ENCODE measurements around the gene GRAP. TPM values are rescaled to one million over a fixed set of nuclear protein-coding genes. Genes with fewer than 3 reads are reported as not detected.

The GRAP gene
- polyA plus RNA-seq, 4 donors = 5.2 to 7.2 (median 6.3) TPM

GRCh38 chr17:18987862-18988545 is 58.8 kb downstream of the GRAP start:
- DNase-seq (ENCODE audit: low read depth in 4 of 4, low spot score in 2 of 4) = no peak

- DNase-seq (ENCODE audit: low read depth in 4 of 4, low spot score in 2 of 4) = no peak
Measured at GRCh38 chr17:18987230-18987610, 59.5 kb downstream of the GRAP start.

GRCh38 chr17:18986541-18987229 is 60.1 kb downstream of the GRAP start:
- no peak for DNase-seq (ENCODE audit: low read depth in 4 of 4, low spot score in 2 of 4)

GRCh38 chr17:18985475-18985874 is 61.3 kb downstream of the GRAP start:
- no peak for DNase-seq (ENCODE audit: low read depth in 4 of 4, low spot score in 2 of 4)

DNA sequence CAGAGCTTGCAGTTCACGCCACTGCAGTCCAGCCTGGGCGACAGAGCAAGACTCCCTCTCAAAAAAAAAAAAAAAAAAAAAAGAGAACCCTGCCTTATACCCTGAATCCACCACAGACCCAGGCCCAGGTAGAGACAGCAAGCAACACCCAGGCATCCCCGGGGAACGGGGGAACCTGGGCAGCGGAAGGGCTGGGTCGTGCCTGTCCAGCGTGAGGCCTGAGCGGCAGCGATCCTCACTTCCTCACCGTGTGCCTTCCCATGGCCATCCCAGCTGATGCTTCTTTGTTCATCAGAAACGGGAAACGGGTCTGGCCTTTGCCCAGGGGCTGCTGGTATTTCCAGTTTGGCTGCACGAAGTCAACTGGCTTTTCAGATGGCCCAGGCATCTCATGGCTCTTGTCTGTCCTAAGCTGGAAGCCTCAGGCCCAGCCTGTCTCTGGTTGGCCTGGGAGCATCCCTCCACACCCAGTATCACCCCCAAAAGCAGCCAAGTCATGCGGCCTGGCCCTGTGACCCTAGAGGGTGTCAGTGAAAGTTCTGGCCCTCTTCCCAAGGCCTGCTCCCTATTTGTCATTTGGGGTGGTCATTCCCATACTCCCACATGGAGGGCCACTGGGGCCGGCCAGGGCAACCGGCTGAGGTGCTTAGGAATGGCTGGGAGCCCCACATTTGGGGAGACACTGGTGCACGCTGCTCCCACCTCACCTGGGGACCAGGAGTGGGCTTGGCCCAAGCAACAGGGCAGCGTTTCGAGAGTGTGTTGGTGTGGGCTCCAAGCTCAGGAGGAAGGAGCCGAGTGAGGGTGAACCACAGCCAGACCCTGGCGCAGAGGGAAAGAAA is 62.3 kb downstream of the GRAP start:
- no peak for DNase-seq (ENCODE audit: low read depth in 4 of 4, low spot score in 2 of 4)

DNA sequence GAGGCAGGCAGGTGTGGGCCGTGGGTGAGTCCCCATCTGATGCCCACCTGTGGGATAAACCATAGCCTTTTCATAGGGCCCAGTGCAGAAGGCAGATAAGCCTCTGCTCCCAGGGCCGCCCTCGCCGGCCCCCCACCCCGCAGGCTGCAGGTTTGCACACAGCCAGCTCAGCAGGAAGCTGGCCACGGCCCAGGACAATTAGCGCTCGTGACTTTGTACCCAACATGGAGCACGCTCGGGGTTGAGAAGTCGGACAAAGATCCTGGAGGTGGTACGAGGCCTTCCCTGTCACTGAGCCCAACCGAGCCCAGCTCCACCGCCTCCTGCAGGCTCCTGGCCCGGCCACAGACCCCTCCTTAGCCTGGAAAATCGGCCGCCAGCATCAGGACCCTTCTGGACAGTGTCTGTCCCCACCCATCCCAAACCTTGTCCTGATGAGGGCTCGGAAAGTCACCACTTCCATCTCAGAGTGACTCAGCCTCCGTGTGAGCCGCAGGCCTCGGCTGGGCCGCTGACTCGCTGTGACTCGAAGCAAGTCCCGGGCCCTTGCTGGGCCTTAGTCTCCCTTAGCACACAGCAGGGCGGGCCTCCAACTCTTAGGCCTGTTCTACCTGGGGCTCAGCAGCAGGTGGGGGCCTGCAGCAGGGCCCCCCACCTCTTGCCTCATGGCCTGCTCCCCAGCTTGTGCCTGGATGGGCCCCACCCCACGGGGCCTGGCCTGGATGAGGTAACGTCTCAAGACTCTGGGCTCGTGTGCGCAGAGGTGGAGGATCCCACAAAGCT is 64.9 kb downstream of the GRAP start:
- DNase-seq (ENCODE audit: low read depth in 4 of 4, low spot score in 2 of 4) = no peak

GRCh38 chr17:18981335-18981641 is 65.5 kb downstream of the GRAP start:
- no peak for DNase-seq (ENCODE audit: low read depth in 4 of 4, low spot score in 2 of 4)

DNA sequence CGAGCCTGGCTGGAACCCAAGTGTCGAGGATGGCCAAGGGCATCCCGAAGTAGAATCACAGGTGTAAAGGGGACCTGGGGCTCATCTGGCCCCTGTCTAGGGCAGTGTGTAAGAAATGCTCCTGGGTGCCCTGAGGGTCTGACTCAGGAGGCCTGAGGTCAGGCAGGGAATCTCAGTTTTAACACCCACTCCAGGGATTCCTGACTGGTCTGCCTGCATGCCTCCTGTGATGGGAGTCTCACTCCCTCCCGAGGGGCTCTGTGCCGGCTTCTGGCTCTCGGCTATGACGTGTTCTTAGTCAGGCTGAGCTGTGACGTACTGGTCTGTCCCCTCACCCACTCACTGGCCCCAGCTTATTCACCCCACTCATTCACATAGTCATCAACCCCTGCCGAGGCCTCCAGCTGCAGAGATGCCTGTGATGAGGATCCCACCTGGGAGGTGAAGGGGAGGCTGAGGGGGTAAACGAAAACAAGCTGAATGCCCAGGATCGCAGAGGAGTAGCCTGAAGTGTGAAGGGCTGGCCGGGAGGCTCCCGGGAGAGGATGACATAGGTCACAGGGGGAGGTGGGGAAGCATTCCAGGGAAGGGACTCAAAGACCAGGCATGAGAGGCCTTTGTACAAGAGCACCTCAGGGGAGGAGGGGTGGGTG is 65.9 kb downstream of the GRAP start:
- DNase-seq (ENCODE audit: low read depth in 4 of 4, low spot score in 2 of 4) = no peak

GRCh38 chr17:18978655-18979054 is 68.1 kb downstream of the GRAP start:
- no peak for DNase-seq (ENCODE audit: low read depth in 4 of 4, low spot score in 2 of 4)

- DNase-seq (ENCODE audit: low read depth in 4 of 4, low spot score in 2 of 4) = no peak
Measured at GRCh38 chr17:18978050-18978449, 68.7 kb downstream of the GRAP start.

- DNase-seq (ENCODE audit: low read depth in 4 of 4, low spot score in 2 of 4) = no peak
Measured at GRCh38 chr17:18977646-18978045, 69.1 kb downstream of the GRAP start.

DNA sequence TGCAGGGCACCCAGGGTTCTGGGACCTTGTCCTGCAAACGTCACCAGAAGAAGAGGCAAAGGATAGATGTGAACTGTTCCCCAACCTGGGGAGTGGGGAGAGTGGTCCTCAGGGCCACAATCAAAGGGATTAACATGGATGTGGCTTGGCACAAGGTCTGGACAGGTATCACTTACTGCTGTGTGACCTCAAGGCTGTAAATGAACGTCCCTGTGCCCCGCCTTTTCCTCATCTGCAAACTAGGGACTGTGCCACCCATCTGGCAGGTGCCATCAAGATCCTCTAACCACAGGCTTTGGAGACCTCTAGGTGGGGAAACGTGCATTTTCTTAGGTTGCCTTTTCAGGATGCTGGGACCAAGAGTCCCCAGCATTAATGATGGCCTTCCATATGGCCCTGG is 69.7 kb downstream of the GRAP start:
- DNase-seq (ENCODE audit: low read depth in 4 of 4, low spot score in 2 of 4) = no peak

GRCh38 chr17:18976201-18976600 is 70.6 kb downstream of the GRAP start:
- DNase-seq (ENCODE audit: low read depth in 4 of 4, low spot score in 2 of 4) = no peak

DNA sequence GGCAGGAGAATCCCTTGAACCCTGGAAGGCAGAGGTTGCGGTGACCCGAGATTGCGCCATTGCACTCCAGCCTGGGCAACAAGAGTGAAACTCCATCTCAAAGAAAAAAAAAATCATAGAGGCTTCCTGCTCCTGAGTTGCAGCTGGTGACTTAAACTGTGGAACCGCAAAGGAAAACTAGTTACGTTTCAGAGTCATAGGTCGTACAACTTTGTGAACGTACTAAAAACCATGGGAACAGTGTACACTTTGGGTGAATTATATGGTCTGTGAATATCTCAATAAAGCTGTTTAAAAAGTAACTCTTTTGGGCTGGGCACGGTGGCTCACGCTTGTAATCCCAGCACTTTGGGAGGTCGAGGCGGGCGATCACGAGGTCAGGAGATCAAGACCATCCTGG is 71.2 kb downstream of the GRAP start:
- no peak for DNase-seq (ENCODE audit: low read depth in 4 of 4, low spot score in 2 of 4)

GRCh38 chr17:18974407-18975149 is 72.2 kb downstream of the GRAP start:
- DNase-seq (ENCODE audit: low read depth in 4 of 4, low spot score in 2 of 4) = no peak

DNA sequence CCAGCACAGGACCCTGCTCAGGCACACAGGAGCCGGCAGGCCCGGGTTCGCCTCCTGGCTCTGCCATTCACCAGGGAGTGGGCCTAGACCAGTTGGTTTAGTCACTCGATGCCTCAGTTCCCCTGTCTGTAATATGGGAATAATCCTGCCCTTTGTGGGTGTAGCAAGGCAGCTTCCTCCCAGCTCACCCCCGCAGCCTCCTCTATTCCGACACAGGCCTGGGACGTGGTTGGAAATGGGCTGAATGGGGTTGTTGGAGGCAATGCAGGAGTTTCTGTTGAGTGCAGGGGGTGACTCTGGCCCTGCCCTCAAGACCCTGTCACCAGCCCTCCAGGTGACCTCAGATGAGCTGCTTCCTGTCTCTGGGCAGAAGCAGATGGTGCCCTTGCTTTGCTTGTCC is 75.0 kb downstream of the GRAP start:
- DNase-seq (ENCODE audit: low read depth in 4 of 4, low spot score in 2 of 4) = no peak

Measured in left renal cortex interstitium (tissue), 4 donors.